ENCODE results near the gene SCARF1.
A peak's percentile ranks its signal among the peaks of the same experiment; 100 is the strongest.

Gene SCARF1

DNA sequence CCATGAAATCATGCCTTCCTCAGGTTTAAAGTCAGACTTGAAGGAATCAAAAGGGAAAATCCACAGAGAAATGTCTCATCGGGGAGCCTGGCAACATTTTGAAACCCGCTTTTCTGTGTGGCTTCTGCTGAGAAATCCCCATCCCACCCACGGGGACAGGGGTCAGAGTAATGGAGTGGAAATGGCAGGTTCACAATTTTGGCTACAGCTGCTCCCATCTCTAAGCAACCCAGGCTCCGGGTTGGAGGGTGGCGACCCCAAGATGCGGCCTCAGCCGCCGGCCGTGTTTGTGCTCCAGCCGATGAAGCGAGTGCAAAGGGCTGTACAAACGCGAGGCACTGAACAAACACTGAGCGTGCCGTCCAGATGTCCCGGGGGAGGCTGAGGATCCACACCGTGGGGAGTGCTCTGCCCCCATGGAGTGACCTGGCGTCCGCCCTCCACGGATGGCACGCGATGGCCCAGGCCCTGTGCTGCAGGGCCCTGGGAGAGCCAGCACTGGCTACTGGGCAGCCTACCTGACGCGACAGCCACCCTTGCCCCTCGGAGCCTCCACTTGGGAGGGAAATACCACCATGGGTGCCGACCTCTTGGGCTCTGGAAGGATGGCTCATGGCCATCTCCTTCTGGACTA, 39.1 kb downstream of the SCARF1 start:
- Histone ChIP-seq H3K36me3 (peaks cover 10% of the 10 kb centered on the region), H3K4me1 (peaks cover 36% of the 10 kb centered on the region), H3K27me3 (no peaks in the 10 kb centered on the region), H4K20me1 (no peaks in the 10 kb centered on the region), H3K9me3 (peaks cover 11% of the 10 kb centered on the region), H3K27ac (peak overlapping the region; percentile 75), H3K4me2 (peak overlapping the region; percentile 85), H3K9ac (peak overlapping the region; percentile 48; the same call in 1 of the 2 replicates), H3K4me3 (no peak overlapping the region)
- TF ChIP-seq Cebpa-rat (IDR thresholded peaks at IDR 0.05), result no peak

GRCh38 chr17:1605681-1606351, 39.7 kb downstream of the SCARF1 start:
- Histone ChIP-seq H3K4me2 (peak overlapping the region; percentile 85; the same call in 1 of the 2 replicates), H3K9ac (no peak overlapping the region), H3K27ac (peak overlapping the region; percentile 75), H3K27me3 (no peaks in the 10 kb centered on the region), H3K4me3 (no peak overlapping the region), H3K36me3 (peaks cover 17% of the 10 kb centered on the region), H3K9me3 (peaks cover 17% of the 10 kb centered on the region), H4K20me1 (no peaks in the 10 kb centered on the region), H3K4me1 (peaks cover 31% of the 10 kb centered on the region)
- TF ChIP-seq Cebpa-rat (IDR thresholded peaks at IDR 0.05), result no peak

GRCh38 chr17:1604831-1605528, 40.6 kb downstream of the SCARF1 start:
- no peaks in the 10 kb centered on the region for H3K27me3 ChIP-seq
- peaks cover 31% of the 10 kb centered on the region for H3K4me1 ChIP-seq
- H3K4me3 ChIP-seq, result no peak overlapping the region
- H4K20me1 ChIP-seq, result no peaks in the 10 kb centered on the region
- 0 out of 2 replicates have a peak overlapping the region, but pooled peaks have one; percentile 26 for H3K27ac ChIP-seq
- peaks cover 17% of the 10 kb centered on the region for H3K36me3 ChIP-seq
- no peak overlapping the region for H3K4me2 ChIP-seq
- TF ChIP-seq Cebpa-rat (IDR thresholded peaks at IDR 0.05), result no peak
- peaks cover 26% of the 10 kb centered on the region for H3K9me3 ChIP-seq
- no peak overlapping the region for H3K9ac ChIP-seq

DNA sequence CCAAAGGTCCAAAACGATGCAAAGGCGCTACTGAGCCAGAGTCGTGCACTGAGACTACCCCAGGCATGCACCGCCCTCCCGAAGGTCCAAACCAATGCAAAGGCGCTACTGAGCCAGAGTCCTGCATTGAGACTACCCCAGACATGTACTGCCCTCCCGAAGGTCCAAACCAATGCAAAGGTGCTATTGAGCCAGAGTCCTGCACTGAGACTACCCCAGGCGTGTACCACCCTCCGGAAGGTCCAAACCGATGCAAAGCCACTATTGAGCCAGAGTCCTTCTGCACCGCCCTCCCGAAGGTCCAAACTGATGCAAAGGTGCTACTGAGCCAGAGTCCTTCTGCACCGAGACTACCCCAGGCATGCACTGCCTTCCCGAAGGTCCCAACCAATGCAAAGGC, 44.0 kb downstream of the SCARF1 start:
- Histone ChIP-seq H3K36me3 (peaks cover 17% of the 10 kb centered on the region), H3K9ac (no peak overlapping the region), H3K4me2 (no peak overlapping the region), H3K27me3 (no peaks in the 10 kb centered on the region), H3K4me3 (peak overlapping the region; percentile 36; the same call in 1 of the 2 replicates), H3K4me1 (peaks cover 16% of the 10 kb centered on the region), H3K9me3 (peaks cover 26% of the 10 kb centered on the region), H3K27ac (no peak overlapping the region), H4K20me1 (no peaks in the 10 kb centered on the region)
- TF ChIP-seq Cebpa-rat (IDR thresholded peaks at IDR 0.05), result no peak

DNA sequence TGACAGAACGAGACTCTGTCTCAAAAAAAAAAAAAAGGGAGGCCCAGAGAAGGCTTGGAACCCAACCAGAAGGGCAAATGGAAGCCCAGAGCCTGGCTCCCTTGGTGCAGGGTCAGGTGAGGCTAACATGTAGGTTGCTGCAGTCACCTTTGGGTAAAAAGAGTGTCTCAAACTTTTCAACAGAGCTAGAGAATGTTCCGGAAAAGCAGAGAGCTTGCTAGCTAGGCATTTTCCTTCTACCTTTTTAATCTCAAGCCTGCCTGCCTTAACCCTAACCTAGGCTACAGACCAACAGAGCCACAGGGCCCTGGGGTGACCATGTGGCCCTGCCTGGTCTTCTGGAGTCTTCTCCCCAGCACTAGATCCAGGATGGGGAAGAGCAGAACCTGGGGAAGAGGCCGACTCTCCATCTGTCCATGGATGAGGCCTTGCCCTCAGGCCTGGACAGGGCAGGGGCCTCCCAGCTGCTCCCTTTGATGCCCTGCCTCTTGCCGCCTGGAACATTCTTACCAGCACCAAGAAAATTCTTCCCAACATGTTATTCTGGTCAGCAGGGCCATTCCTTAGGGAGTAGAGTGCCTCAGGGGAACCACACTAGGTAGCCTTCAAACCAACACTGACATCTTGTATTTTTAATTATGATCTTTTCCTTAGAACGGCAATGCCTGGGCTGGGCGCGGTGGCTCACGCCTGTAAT, 47.0 kb downstream of the SCARF1 start:
- Histone ChIP-seq H3K27ac (peak overlapping the region; percentile 11; the same call in 1 of the 2 replicates), H3K9ac (no peak overlapping the region), H4K20me1 (no peaks in the 10 kb centered on the region), H3K4me1 (peaks cover 33% of the 10 kb centered on the region), H3K4me2 (no peak overlapping the region), H3K9me3 (peaks cover 26% of the 10 kb centered on the region), H3K4me3 (no peak overlapping the region), H3K36me3 (peaks cover 17% of the 10 kb centered on the region), H3K27me3 (no peaks in the 10 kb centered on the region)
- no peak for TF ChIP-seq Cebpa-rat (IDR thresholded peaks at IDR 0.05)

GRCh38 chr17:1597861-1598342, 47.6 kb downstream of the SCARF1 start:
- Histone ChIP-seq H3K4me1 (peaks cover 39% of the 10 kb centered on the region), H3K9ac (no peak overlapping the region), H4K20me1 (no peaks in the 10 kb centered on the region), H3K36me3 (peaks cover 17% of the 10 kb centered on the region), H3K4me2 (no peak overlapping the region), H3K27ac (no peak overlapping the region), H3K9me3 (peaks cover 26% of the 10 kb centered on the region), H3K27me3 (no peaks in the 10 kb centered on the region), H3K4me3 (no peak overlapping the region)
- no peak for TF ChIP-seq Cebpa-rat (IDR thresholded peaks at IDR 0.05)

DNA sequence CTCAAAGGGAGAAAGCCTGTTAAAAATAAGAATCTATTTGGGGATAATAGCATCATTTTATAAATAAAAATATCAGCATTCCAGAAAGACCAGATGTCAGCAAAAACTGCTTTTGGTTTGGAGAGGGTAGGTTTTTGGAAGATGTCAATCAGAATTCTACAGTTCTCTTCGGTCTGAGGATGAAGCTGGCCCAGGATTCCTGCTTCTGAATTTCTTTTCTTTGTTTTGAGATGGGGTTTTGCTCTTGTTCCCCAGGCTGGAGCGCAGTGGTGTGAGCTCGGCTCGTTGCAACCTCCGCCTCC, 52.0 kb downstream of the SCARF1 start:
- peaks cover 75% of the 10 kb centered on the region for H3K4me1 ChIP-seq
- H4K20me1 ChIP-seq, result no peaks in the 10 kb centered on the region

DNA sequence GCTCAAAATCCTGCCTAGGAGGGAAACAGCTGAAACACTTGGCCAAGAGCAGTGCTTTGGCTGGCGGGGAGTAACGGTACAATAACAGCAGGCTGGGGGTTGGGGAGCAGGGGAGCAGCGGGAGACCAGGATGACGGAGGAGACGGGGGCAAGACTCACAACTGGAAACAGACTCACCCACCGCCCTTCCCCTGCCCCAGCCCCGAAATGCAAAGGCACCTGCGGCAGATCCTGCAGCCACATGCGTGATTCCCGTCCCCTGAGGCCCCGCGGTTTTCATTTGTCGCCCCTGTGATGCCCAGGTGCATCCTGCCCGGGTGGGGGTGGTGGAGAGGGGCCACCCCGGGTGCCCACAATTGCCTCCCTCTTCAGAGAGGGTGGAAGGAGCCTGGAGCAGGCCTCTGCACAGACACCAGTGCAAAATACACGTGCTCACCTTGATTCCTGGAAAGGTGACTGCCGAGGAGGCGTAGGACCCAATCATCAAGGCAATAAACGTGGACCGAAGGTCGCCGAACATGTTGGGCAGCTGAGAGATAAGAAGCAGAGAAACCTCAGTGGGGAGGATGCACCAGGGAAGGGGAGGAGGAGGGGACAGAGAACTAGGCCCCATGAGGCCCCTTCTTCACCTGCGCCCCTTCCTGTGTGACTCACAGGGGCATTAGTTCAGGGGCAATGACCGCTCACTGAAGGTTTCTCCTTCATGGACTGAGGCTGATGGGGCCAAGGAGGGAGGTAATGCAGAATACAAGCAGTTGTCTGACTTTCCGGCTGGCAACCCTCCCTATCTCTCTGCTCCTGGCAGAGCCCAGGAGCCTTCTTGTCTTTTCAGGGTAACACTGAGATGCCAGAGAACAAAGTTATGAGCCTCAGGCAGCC, 52.5 kb downstream of the SCARF1 start:
- Histone ChIP-seq H3K9ac (peak overlapping the region; percentile 95), H3K4me1 (peaks cover 79% of the 10 kb centered on the region), H3K27ac (peak overlapping the region; percentile 100), H3K4me2 (peak overlapping the region; percentile 97), H3K27me3 (no peaks in the 10 kb centered on the region), H3K36me3 (no peaks in the 10 kb centered on the region; the same call in 1 of the 2 replicates), H4K20me1 (no peaks in the 10 kb centered on the region), H3K9me3 (no peaks in the 10 kb centered on the region), H3K4me3 (peak overlapping the region; percentile 56)
- no peak for TF ChIP-seq Cebpa-rat (IDR thresholded peaks at IDR 0.05)

More for the DNA sequence above, 52.0 kb downstream of the SCARF1 start:
- Histone ChIP-seq H3K9me3 (no peaks in the 10 kb centered on the region), H3K27me3 (no peaks in the 10 kb centered on the region), H3K4me3 (no peak overlapping the region), H3K36me3 (no peaks in the 10 kb centered on the region), H3K27ac (peak overlapping the region; percentile 100), H3K9ac (peak overlapping the region; percentile 95), H3K4me2 (peak overlapping the region; percentile 97)
- no peak for TF ChIP-seq Cebpa-rat (IDR thresholded peaks at IDR 0.05)
